ENCODE measurements around the gene TMEM132E.

Gene TMEM132E

GRCh38 chr17:34556931-34557330, 22.5 kb upstream of the TMEM132E start:
- TF ChIP-seq CTCF (conservative IDR thresholded peaks at IDR 0.05; ENCODE audit: low read depth) = no peak
- no peak for DNase-seq (ENCODE audit: low spot score)
- POLR2A ChIA-PET (ENCODE audit: low non-redundant PET) = no interaction called here
- H3K27ac ChIP-seq = no peak overlapping the region
- CTCF ChIA-PET = interaction anchor here (0.5 kb wide), 1 partner anchor 34 kb away, joined by 3 read pairs; no protein-coding TSS in a partner anchor

- ChIA-PET CTCF (no interaction called here), POLR2A (ENCODE audit: low non-redundant PET) (no interaction called here)
- TF ChIP-seq CTCF (conservative IDR thresholded peaks at IDR 0.05; ENCODE audit: low read depth) = no peak
- DNase-seq (ENCODE audit: low spot score) = no peak
- H3K27ac ChIP-seq = no peak overlapping the region
Measured at GRCh38 chr17:34561328-34561727, 18.1 kb upstream of the TMEM132E start.

- ChIA-PET POLR2A (ENCODE audit: low non-redundant PET) (no interaction called here), CTCF (no interaction called here)
- no peak overlapping the region for H3K27ac ChIP-seq
- TF ChIP-seq CTCF (conservative IDR thresholded peaks at IDR 0.05; ENCODE audit: low read depth) = no peak
- DNase-seq (ENCODE audit: low spot score) = no peak
Measured at GRCh38 chr17:34562387-34562786, 17.0 kb upstream of the TMEM132E start.

GRCh38 chr17:34565713-34566112, 13.7 kb upstream of the TMEM132E start:
- POLR2A ChIA-PET (ENCODE audit: low non-redundant PET) = no interaction called here

GRCh38 chr17:34566201-34566600, 13.2 kb upstream of the TMEM132E start:
- no peak for DNase-seq (ENCODE audit: low spot score)
- POLR2A ChIA-PET (ENCODE audit: low non-redundant PET) = interaction anchor here (0.6 kb wide), 1 partner anchor 15 kb away, joined by 4 read pairs; no protein-coding TSS in a partner anchor
- CTCF ChIA-PET = no interaction called here
- H3K27ac ChIP-seq = no peak overlapping the region
- no peak for TF ChIP-seq CTCF (conservative IDR thresholded peaks at IDR 0.05; ENCODE audit: low read depth)

More at GRCh38 chr17:34565713-34566112, 13.7 kb upstream of the TMEM132E start:
- H3K27ac ChIP-seq = no peak overlapping the region
- DNase-seq (ENCODE audit: low spot score) = no peak
- CTCF ChIA-PET = no interaction called here
- no peak for TF ChIP-seq CTCF (conservative IDR thresholded peaks at IDR 0.05; ENCODE audit: low read depth)

- TF ChIP-seq CTCF (conservative IDR thresholded peaks at IDR 0.05; ENCODE audit: low read depth) = no peak
- ChIA-PET POLR2A (ENCODE audit: low non-redundant PET) (interaction anchor here (0.6 kb wide), 1 partner anchor 14 kb away, joined by 4 read pairs; no protein-coding TSS in a partner anchor), CTCF (no interaction called here)
- H3K27ac ChIP-seq = no peak overlapping the region
- DNase-seq (ENCODE audit: low spot score) = no peak
Measured at GRCh38 chr17:34566873-34567272, 12.5 kb upstream of the TMEM132E start.

Measured in RWPE1 (cell line).